Thyroid gland (tissue), 4 donors: ENCODE measurements around the gene PRSS50.

Experiments used
- CTCF ChIP-seq, 6 experiments: fragments of 200-600 bp in 3 of 6; fragments of 450-650 bp in 3 of 6; sonication (generic) in 3 of 6; IDR thresholded peaks; one replicate each; pipeline ENCODE4 v1.5.1; 2016 to 2019; ENCODE audit warnings: antibody characterized with exemption in 6 of 6, mild to moderate bottlenecking in 2 of 6, inconsistent platforms in 1 of 6, moderate library complexity in 1 of 6
- POLR2A ChIP-seq, 2 donors: fragments of 450-650 bp; IDR thresholded peaks; one replicate each; pipeline ENCODE4 v1.6.1; 2017; ENCODE audit warnings: antibody characterized with exemption in 2 of 2, mild to moderate bottlenecking in 2 of 2, moderate library complexity in 1 of 2

- TF ChIP-seq CTCF (IDR thresholded peaks at IDR 0.05) (no peak), POLR2A (IDR thresholded peaks at IDR 0.05) (no peak)
Measured at GRCh38 chr3:46759239-46760167, 41.8 kb upstream of the PRSS50 start.
